Epidermal melanocyte (primary cell): ENCODE data around the gene SLC38A11.

Source experiments
- DNase-seq: peaks from one replicate; pipeline ENCODE4 v3.0.0; 2011; ENCODE audit warnings: low spot score; ENCODE audit not compliant: insufficient read length

The SLC38A11 gene

GRCh38 chr2:164915566-164915965 is 39.8 kb downstream of the SLC38A11 start:
- DNase-seq, result no peak

- no peak for DNase-seq
These were observed 41.5 kb downstream of the SLC38A11 start for GRCh38 chr2:164913640-164914350.

GRCh38 chr2:164913011-164913410 is 42.3 kb downstream of the SLC38A11 start:
- DNase-seq, result no peak

- DNase-seq, result no peak
These were observed 43.5 kb downstream of the SLC38A11 start for GRCh38 chr2:164911832-164912231.

GRCh38 chr2:164910101-164910899 is 45.0 kb downstream of the SLC38A11 start:
- peak; percentile 34 for DNase-seq

- DNase-seq, result no peak
These were observed 48.4 kb downstream of the SLC38A11 start for GRCh38 chr2:164906947-164907346.

- DNase-seq, result no peak
These were observed 50.0 kb downstream of the SLC38A11 start for GRCh38 chr2:164905307-164905706.

- DNase-seq, result no peak
These were observed 51.4 kb downstream of the SLC38A11 start for GRCh38 chr2:164903951-164904350.

GRCh38 chr2:164903204-164903603 is 52.1 kb downstream of the SLC38A11 start:
- DNase-seq, result no peak

GRCh38 chr2:164899121-164899520 is 56.2 kb downstream of the SLC38A11 start:
- no peak for DNase-seq

- DNase-seq, result no peak
These were observed 56.9 kb downstream of the SLC38A11 start for GRCh38 chr2:164898475-164898874.

GRCh38 chr2:164897469-164898260 is 57.7 kb downstream of the SLC38A11 start:
- no peak for DNase-seq

GRCh38 chr2:164896634-164897355 is 58.5 kb downstream of the SLC38A11 start:
- DNase-seq, result no peak

GRCh38 chr2:164896226-164896625 is 59.1 kb downstream of the SLC38A11 start:
- no peak for DNase-seq

GRCh38 chr2:164891460-164891859 is 63.9 kb downstream of the SLC38A11 start:
- DNase-seq, result no peak

GRCh38 chr2:164890544-164890943 is 64.8 kb downstream of the SLC38A11 start:
- DNase-seq, result no peak

- DNase-seq, result no peak
These were observed 66.7 kb downstream of the SLC38A11 start for GRCh38 chr2:164888592-164888991.

GRCh38 chr2:164887434-164888144 is 67.7 kb downstream of the SLC38A11 start:
- DNase-seq, result no peak

GRCh38 chr2:164882276-164882675 is 73.0 kb downstream of the SLC38A11 start:
- DNase-seq, result no peak

GRCh38 chr2:164881524-164881923 is 73.8 kb downstream of the SLC38A11 start:
- no peak for DNase-seq
